GM19397 (cell line): ENCODE data around the gene SLC52A1.
"Not testable (repeated sequence)": the region's sequence is repeated elsewhere in the genome, so short reads cannot be mapped to it uniquely, and the experiment has no call there.

ENCODE experiments used
- ATAC-seq: cut with Tn5 transposase; IDR thresholded peaks from one replicate; pipeline ENCODE4 v1.9.1; 2021; ENCODE audit warnings: mild to moderate bottlenecking, moderate library complexity; ENCODE audit not compliant: unreplicated experiment

Gene SLC52A1

DNA sequence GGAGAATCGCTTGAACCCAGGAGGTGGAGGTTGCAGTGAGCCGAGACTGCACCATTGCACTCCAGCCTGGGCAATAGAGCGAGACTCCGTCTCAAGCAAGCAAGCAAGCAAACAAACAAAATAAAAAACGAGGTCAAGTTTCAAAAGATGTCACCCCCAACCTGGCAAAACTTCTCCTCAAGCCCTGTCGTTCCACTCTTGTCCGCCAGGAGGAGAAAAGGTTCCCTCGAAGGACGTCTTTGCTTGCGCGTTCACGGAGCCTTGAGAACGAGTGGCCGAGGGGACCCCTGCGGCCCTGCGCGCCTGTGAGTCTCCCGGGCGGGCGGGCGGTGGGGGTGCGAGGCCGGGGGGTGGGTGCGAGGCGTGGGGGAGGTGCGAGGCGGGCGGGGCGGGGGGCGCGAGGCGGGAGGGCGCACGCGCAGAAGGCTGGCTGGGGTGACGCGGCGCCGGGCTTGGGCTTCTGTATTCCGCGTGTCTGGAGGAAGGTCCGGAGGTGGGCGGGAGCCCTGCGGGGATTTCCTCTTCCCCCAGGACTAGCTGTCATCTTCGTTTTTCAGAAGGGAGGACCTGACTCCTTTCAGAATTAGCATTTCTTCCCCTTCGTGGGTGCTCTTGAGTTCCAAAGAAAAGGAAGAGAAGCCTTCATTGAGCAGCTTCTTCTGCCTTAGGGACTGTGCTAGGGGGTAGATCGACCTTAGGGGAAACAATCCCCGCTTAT lies 3.7 kb downstream of the SLC52A1 start:
- peak; percentile 60 for ATAC-seq

GRCh38 chr17:5030168-5030567 lies 5.1 kb downstream of the SLC52A1 start:
- not testable (repeated sequence) for ATAC-seq

- ATAC-seq = no peak
Measured at GRCh38 chr17:5027916-5028315, 7.3 kb downstream of the SLC52A1 start.

- no peak for ATAC-seq
Measured at GRCh38 chr17:5027299-5027698, 7.9 kb downstream of the SLC52A1 start.

DNA sequence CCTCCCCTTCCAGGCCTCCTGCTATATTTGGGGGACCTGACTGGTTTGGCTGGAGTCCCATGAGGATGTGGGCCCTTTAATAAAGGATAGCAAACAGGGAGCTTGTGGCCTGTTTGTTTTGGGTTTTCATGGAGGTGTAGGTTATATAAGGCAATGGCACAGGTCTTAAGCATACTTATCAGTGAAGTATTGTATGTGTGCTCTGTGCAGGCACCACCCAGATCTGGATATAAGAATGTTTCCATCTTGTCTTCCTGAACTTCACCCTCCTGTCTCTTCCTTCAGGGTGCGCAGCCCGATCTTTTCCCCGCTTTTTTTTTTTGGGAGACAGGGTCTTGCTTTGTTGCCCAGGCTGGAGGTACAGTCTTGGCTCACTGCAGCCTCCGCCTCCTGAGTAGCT lies 10.6 kb downstream of the SLC52A1 start:
- ATAC-seq = no peak

GRCh38 chr17:5023588-5024147 lies 11.6 kb downstream of the SLC52A1 start:
- ATAC-seq = no peak

- ATAC-seq = no peak
Measured at GRCh38 chr17:5022171-5022711, 13.0 kb downstream of the SLC52A1 start.

- ATAC-seq = no peak
Measured at GRCh38 chr17:5020502-5021023, 14.7 kb downstream of the SLC52A1 start.

GRCh38 chr17:5019475-5019956 lies 15.7 kb downstream of the SLC52A1 start:
- no peak for ATAC-seq

DNA sequence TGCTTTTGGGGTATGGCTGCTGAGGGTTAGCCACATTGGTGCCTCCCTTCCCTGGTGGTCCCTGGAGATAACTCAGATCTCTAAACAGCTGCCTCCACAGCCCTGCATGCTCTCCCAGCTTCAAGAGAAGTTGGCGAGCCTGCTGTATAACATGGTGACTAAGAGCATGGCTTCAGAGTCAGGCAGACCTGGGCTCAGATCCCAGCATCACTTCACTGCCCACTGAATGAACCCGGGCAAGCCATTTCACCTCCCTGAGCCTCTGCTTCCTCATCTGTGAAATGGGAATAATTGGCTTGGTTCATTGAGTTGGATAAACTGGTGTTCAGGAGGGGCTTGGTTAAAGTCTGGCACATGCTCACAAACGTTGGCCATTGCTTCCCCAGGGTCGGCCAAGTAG lies 20.9 kb downstream of the SLC52A1 start:
- no peak for ATAC-seq

DNA sequence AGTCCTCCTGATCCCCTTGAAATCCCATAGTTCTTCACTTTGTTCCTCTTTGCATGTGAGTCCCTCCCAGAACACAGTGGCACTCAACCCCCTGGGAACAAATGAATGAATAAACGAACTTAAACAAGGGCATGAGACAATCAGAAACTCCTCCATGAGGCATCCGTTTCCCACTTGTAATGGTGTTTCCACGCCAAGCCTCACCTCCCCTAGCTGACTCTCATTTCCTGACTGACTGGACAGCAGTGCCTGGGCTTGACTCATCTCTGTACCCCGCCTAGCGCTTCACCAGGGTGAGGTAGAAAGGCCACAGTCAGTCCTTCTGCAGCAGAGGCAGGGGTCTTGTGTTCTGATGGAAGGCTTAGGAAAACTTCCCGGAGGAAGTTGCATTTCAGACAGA lies 23.3 kb downstream of the SLC52A1 start:
- no peak for ATAC-seq

- ATAC-seq = no peak
Measured at GRCh38 chr17:5003214-5003867, 31.9 kb downstream of the SLC52A1 start.

DNA sequence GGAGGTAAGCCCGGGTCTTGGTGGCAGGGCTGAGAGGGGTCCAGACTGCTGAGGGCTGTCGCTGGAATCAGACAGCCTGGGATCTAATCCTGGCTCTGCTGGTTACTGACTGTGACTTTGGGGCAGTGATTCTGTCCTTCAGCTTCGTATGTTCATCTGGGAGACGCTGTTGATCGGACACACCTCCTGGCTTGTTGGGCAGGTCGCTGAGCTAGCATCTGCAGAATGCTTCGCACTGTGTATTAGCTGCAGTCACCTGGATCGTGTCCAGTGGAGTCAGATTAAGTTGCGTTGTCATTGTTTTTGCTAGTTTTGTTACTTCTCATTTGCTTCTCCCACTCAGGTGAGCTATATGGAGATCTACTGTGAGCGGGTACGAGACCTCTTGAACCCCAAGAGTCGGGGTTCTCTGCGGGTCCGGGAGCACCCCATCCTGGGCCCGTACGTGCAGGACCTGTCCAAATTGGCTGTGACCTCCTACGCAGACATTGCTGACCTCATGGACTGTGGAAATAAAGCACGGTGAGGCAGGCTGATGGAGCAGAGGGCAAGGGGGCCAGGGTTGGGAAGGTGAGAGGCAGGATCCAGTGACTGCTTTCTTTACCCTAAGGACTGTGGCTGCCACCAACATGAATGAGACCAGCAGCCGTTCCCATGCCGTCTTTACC lies 33.0 kb downstream of the SLC52A1 start:
- ATAC-seq = no peak

- no peak for ATAC-seq
Measured at GRCh38 chr17:5000237-5000639, 35.0 kb downstream of the SLC52A1 start.

GRCh38 chr17:4999430-5000093 lies 35.7 kb downstream of the SLC52A1 start:
- no peak for ATAC-seq

- ATAC-seq = no peak
Measured at GRCh38 chr17:4998732-4999429, 36.3 kb downstream of the SLC52A1 start.

DNA sequence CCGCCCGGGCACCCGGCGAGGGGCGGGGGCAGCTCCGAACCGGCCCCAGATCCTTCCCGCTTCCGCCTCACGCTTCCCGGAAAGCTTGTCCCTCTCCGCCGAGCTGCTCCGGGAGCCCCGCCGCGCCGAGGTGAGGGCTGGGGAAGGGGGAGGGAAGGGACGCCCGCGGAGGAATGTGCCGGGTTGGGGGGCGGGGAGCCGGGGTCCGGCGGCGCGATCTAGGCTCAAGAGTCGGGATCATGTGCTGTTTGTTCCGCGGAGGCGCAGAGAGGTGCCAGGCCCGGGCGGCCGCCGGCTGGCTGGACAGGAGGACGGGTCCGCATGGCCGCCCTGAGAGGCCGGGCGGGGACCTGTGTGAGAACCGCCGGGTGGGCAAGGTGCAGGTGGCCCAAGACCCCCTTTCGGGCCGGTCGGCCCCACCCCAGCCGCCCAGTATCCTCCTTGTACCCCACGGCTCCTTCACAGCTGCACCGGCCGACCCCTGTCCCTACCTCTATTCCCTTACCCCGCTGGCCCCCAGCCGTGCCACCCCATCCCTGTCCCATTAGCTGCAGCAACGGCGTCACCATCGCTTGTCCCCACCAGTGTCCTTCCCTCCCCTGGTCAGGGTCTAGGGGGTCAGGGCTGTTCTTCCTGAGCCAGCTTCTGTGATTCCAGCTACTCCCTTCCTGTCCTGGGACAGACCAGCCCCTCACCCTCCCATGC lies 37.0 kb downstream of the SLC52A1 start:
- peak; percentile 11 for ATAC-seq

DNA sequence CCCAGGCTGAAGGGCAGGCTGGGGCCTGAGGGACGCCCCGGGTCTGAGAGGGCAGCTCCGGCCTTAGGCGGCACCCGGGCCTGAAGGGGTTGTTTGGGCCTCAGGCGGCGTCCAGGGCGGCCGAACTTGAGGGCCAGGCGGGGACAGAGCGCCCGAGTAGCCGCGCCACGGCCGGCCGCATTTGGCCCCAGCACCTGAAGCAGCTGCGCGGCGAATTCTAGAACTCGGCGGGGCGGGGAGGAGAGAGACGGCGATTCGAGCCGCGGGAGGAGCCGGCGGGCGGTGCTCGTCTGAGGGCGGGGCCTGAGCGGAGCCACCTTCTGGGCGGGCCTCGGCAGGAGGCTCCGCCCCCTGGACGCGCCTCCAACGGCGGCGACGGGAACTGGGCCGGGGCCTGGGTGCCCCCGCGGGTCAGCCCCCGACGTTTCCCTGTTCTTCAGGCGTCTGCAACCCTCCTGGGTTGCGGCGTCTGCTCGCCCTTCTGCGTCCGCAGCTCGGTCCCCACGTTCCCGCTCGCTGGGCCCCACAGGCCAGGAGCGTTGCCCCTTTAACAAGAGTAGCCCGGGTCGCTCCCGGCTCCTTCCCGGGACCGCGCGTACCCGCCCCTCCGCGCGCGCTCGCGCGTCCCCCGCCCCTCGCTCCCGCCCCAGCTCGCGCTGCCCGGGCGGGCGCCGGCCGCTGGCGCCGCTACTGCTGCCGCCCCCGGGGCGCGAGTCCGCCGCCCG lies 37.8 kb downstream of the SLC52A1 start, which contains the start of the genes INCA1 and KIF1C:
Gene INCA1, minus strand, starts transcription at position 221 of the 725 bp plus-strand sequence. CDS start 3,085 bp downstream, outside the sequence.
Gene KIF1C, plus strand, starts transcription at position 649 of the 725 bp plus-strand sequence. CDS start 2,297 bp downstream, outside the sequence.
- ATAC-seq = peak; percentile 84
